HCT116 (cell line): Measurements from ENCODE around the gene SLC9A7. TPM values are rescaled to one million over a fixed set of nuclear protein-coding genes. Genes with fewer than 3 reads are reported as not detected.

Experiments
- ATAC-seq: fragments of 200-7000 bp; cut with Tn5 transposase; 2 replicates; pipeline ENCODE4 v1.9.1; 2020; ENCODE audit warnings: mild to moderate bottlenecking, moderate library complexity
- BruUV-seq: library from RNA; stranded (reverse); fragments of 400-500 nt; replicated peaks from 2 replicates; lab custom pipeline; 2021; lab: Mats Ljungman, UMichigan
- CTCF ChIA-PET: fragments of 300-600 bp; sonication (Branson Sonifier 250); formaldehyde crosslinking; loops from one replicate; lab custom pipeline; 2021; ENCODE audit warnings: antibody characterized with exemption; lab: Charles Lee
- POLR2A ChIA-PET: fragments of 300-600, 350-600 bp; sonication (Branson Sonifier 250); formaldehyde crosslinking; loops from one replicate; lab custom pipeline; 2021; ENCODE audit warnings: antibody characterized with exemption; lab: Charles Lee
- RAD21 ChIA-PET, 2 experiments: fragments of 300-600 bp; sonication (Branson Sonifier 250); formaldehyde crosslinking; loops; one replicate each; lab custom pipeline; 2023; ENCODE audit warnings: low total read pairs in 2 of 2; ENCODE audit not compliant: uncharacterized antibody in 2 of 2, unreplicated experiment in 2 of 2, low non-redundant PET in 1 of 2; lab: Charles Lee
- DNase-seq: peaks from one replicate; pipeline ENCODE4 v3.0.0-alpha.2; 2010; ENCODE audit warnings: low read depth, low spot score
- H2AFZ ChIP-seq: fragments of 200-600 bp; shearing (Covaris generic), sonication (generic); 2 replicates; pipeline ENCODE4 v1.6.1; 2017; ENCODE audit warnings: low read depth, mixed run types, mixed read lengths, antibody characterized with exemption, low read length; ENCODE audit not compliant: poor library complexity, severe bottlenecking
- H3K27ac ChIP-seq: 2 replicates; pipeline ENCODE4 v1.5.1; 2012; ENCODE audit warnings: low read depth, low read length
- H3K27me3 ChIP-seq: fragments of 200-600 bp; sonication (generic); 2 replicates; pipeline ENCODE4 v1.6.1; 2016; ENCODE audit warnings: mixed run types, low read length, mixed read lengths; ENCODE audit not compliant: insufficient read depth
- H3K36me3 ChIP-seq, 2 experiments: fragments of 200-500 bp in 1 of 2; fragments of 200-600 bp in 1 of 2; sonication (Bioruptor generic) in 1 of 2; sonication (generic) in 1 of 2; 2 replicates each; pipeline versions ENCODE4 v1.5.1 to v1.6.1; 2014 to 2016; ENCODE audit warnings: low read length in 2 of 2, inconsistent platforms in 1 of 2, mixed read lengths in 1 of 2, mixed run types in 1 of 2; ENCODE audit not compliant: insufficient read depth in 2 of 2, control insufficient read depth in 1 of 2
- H3K4me1 ChIP-seq, 2 experiments: fragments of 200-600 bp in 1 of 2; sonication (generic) in 1 of 2; 2 replicates each; pipeline versions ENCODE4 v1.5.1 to v1.6.1; 2012 to 2017; ENCODE audit warnings: low read length in 2 of 2, inconsistent platforms in 1 of 2, mild to moderate bottlenecking in 1 of 2, mixed read lengths in 1 of 2, mixed run types in 1 of 2, moderate library complexity in 1 of 2; ENCODE audit not compliant: insufficient read depth in 2 of 2, control insufficient read depth in 1 of 2
- H3K4me2 ChIP-seq: fragments of 200-600 bp; sonication (generic); 2 replicates; pipeline ENCODE4 v1.6.1; 2017; ENCODE audit warnings: mixed run types, low read length, mixed read lengths
- H3K4me3 ChIP-seq, 2 experiments: fragments of 200-600 bp in 1 of 2; sonication (generic) in 1 of 2; replicated peaks in 1 of 2; 2 replicates each; pipeline ENCODE4 v1.5.1; 2011 to 2016; ENCODE audit warnings: low read length in 2 of 2, control low read depth in 1 of 2, low read depth in 1 of 2, mild to moderate bottlenecking in 1 of 2, mixed read lengths in 1 of 2, mixed run types in 1 of 2
- H3K79me2 ChIP-seq: fragments of 200-600 bp; sonication (generic); 2 replicates; pipeline ENCODE4 v1.6.1; 2017; ENCODE audit warnings: mild to moderate bottlenecking, mixed run types, low read length, moderate library complexity, mixed read lengths; ENCODE audit not compliant: insufficient read depth
- H3K9ac ChIP-seq: fragments of 200-600 bp; sonication (generic); 2 replicates; pipeline ENCODE4 v1.6.1; 2016; ENCODE audit warnings: low read length, mixed read lengths
- H3K9me2 ChIP-seq: fragments of 200-600 bp; sonication (generic), shearing (Covaris generic); 2 replicates; pipeline ENCODE4 v1.6.1; 2017; ENCODE audit warnings: mixed run types, mild to moderate bottlenecking, moderate library complexity; ENCODE audit not compliant: insufficient read depth
- H3K9me3 ChIP-seq, 2 experiments: fragments of 200-500 bp in 1 of 2; fragments of 200-600 bp in 1 of 2; sonication (Bioruptor generic) in 1 of 2; sonication (generic) in 1 of 2; 2 replicates each; pipeline ENCODE4 v1.6.1; 2014 to 2017; ENCODE audit warnings: low read length in 2 of 2, mixed read lengths in 2 of 2, inconsistent platforms in 1 of 2, low read depth in 1 of 2, mild to moderate bottlenecking in 1 of 2, mixed run types in 1 of 2, moderate library complexity in 1 of 2; ENCODE audit not compliant: control insufficient read depth in 1 of 2, insufficient read depth in 1 of 2
- H4K20me1 ChIP-seq: fragments of 200-600 bp; sonication (generic), shearing (Covaris generic); 2 replicates; pipeline ENCODE4 v1.6.1; 2017; ENCODE audit warnings: mixed run types, mild to moderate bottlenecking, moderate library complexity; ENCODE audit not compliant: insufficient read depth
- CBX3 ChIP-seq: IDR thresholded peaks from 2 replicates; pipeline ENCODE4 v1.6.1; 2012; ENCODE audit warnings: low read depth
- EGR1 ChIP-seq: IDR thresholded peaks from 2 replicates; pipeline ENCODE4 v1.6.1; 2012; ENCODE audit warnings: low read depth
- ELF1 ChIP-seq: IDR thresholded peaks from 2 replicates; pipeline ENCODE4 v1.6.1; 2012; ENCODE audit warnings: low read depth, borderline replicate concordance
- EZH2phosphoT487 ChIP-seq: fragments of 200-600 bp; IDR thresholded peaks from 2 replicates; pipeline ENCODE4 v1.6.1; 2018; ENCODE audit warnings: antibody characterized with exemption, borderline replicate concordance
- JUND ChIP-seq: IDR thresholded peaks from 2 replicates; pipeline ENCODE4 v1.6.1; 2012
- POLR2A ChIP-seq: IDR thresholded peaks from 2 replicates; pipeline ENCODE4 v1.7.0; 2011; ENCODE audit warnings: borderline replicate concordance; ENCODE audit not compliant: insufficient read depth, insufficient read length; ENCODE audit errors: extremely low read depth
- POLR2AphosphoS5 ChIP-seq: IDR thresholded peaks from 2 replicates; pipeline ENCODE4 v1.6.1; 2011; ENCODE audit warnings: mild to moderate bottlenecking, low read depth, low read length, moderate library complexity
- SIN3A ChIP-seq: IDR thresholded peaks from 2 replicates; pipeline ENCODE4 v1.6.1; 2012; ENCODE audit warnings: low read depth
- SP1 ChIP-seq: IDR thresholded peaks from 2 replicates; pipeline ENCODE4 v1.6.1; 2012; ENCODE audit warnings: low read depth
- SRF ChIP-seq: IDR thresholded peaks from 2 replicates; pipeline ENCODE4 v1.6.1; 2012; ENCODE audit warnings: low read depth
- YY1 ChIP-seq: IDR thresholded peaks from 2 replicates; pipeline ENCODE4 v1.6.1; 2011; ENCODE audit warnings: low read length, low read depth, moderate library complexity, mild to moderate bottlenecking; ENCODE audit not compliant: insufficient replicate concordance; ENCODE audit errors: extremely low read depth
- ZNF274 ChIP-seq: fragments of 200-500 bp; sonication (Bioruptor generic); IDR thresholded peaks from 2 replicates; pipeline ENCODE4 v1.6.1; 2014; ENCODE audit warnings: mild to moderate bottlenecking, low read depth, low read length, inconsistent platforms
- intact Hi-C: fragments of 100-400 bp; cut with micrococcal nuclease; formaldehyde crosslinking; loops from 2 replicates; pipeline ENCODE4 v1.10.0; 2022
- total RNA-seq: library from RNA; stranded (reverse); gene quantifications from one replicate; pipeline ENCODE4 v1.2.1, GENCODE V29; 2021; ENCODE audit not compliant: unreplicated experiment
- TF ChIP-seq, protein P1 (sequence below): IDR thresholded peaks from 2 replicates; pipeline ENCODE4 v1.6.1; 2012
- TF ChIP-seq, protein P2 (sequence below): IDR thresholded peaks from 2 replicates; pipeline ENCODE4 v1.6.1; 2012
- TF ChIP-seq, protein P3 (sequence below), 3 experiments: fragments of 200-600 bp in 1 of 3; sonication (generic) in 1 of 3; IDR thresholded peaks in 2 of 3; conservative IDR thresholded peaks in 1 of 3; 2 replicates each; pipeline ENCODE4 v1.5.1; 2012 to 2017; ENCODE audit warnings: low read depth in 2 of 3, low read length in 2 of 3, antibody characterized with exemption in 1 of 3, borderline replicate concordance in 1 of 3, control low read depth in 1 of 3, mild to moderate bottlenecking in 1 of 3, mixed read lengths in 1 of 3, mixed run types in 1 of 3, moderate library complexity in 1 of 3; ENCODE audit not compliant: insufficient read depth in 1 of 3
- TF ChIP-seq, protein P4 (sequence below): IDR thresholded peaks from 2 replicates; pipeline ENCODE4 v1.6.1; 2011; ENCODE audit warnings: mild to moderate bottlenecking, low read length, moderate library complexity; ENCODE audit not compliant: insufficient replicate concordance; ENCODE audit errors: extremely low read depth

Gene SLC9A7
- total RNA-seq, 1 experiment from 2014 or later: 18.6 TPM

DNA sequence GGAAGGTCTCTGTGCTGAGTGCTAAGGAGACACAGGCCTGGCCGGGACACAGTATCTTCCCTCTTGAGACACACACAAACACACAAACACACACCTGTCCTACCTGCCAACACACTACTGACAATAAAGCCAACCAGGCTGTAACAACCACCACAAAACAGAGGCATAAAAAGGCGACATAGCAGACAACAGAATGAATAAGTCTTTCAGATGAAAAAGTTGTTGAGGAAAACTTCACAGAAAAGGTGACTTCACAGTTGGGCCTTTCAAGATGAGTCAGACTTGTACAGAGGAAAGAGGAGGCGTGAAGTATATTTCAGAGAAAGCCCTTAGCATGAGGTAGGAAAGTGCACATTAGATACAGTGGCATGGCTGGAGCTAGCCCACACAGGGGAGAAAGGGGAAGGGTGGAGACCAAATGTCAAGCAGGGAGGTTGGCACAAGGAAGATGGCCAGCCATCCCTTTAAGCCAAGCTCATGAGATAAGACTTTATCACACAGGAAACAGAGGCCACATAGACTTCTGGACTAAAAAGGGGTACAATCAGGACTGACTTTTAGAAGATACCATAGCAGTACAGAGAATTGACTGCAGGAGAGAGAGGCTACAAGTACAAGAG is 54.0 kb downstream of the SLC9A7 start:
- Histone ChIP-seq H3K9me2 (no peaks in the 10 kb centered on the region), H3K79me2 (0 out of 2 replicates have a peak, but pooled peaks cover 4% of the 10 kb centered on the region), H3K4me2 (peak overlapping the region; percentile 30; the same call in 1 of the 2 replicates), H3K36me3 (no peaks in the 10 kb centered on the region), H3K27ac (no peak overlapping the region), H3K9me3 (no peaks in the 10 kb centered on the region), H3K4me1 (peaks cover 0 to 24% of the 10 kb centered on the region in 2 experiments; a peak in 2 of 4 replicates), H3K27me3 (no peaks in the 10 kb centered on the region), H3K9ac (no peak overlapping the region), H4K20me1 (no peaks in the 10 kb centered on the region), H3K4me3 (no peak overlapping the region), H2AFZ (no peak overlapping the region)
- DNase-seq: no peak
- ChIA-PET POLR2A (interaction anchor here (0.7 kb wide), 1 partner anchor 115 kb away, joined by 3 read pairs; no protein-coding TSS in a partner anchor), RAD21 (no interaction called here), CTCF (no interaction called here)
- intact Hi-C loops: no loop called here
- no TSS peak for BruUV-seq
- TF ChIP-seq POLR2A: no peak
- TF ChIP-seq, protein P1, sequence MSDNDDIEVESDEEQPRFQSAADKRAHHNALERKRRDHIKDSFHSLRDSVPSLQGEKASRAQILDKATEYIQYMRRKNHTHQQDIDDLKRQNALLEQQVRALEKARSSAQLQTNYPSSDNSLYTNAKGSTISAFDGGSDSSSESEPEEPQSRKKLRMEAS: 0 out of 2 replicates have a peak, but pooled peaks have one; percentile 21
- ATAC-seq: 0 out of 2 replicates have a peak, but pooled peaks have one; percentile 30

DNA sequence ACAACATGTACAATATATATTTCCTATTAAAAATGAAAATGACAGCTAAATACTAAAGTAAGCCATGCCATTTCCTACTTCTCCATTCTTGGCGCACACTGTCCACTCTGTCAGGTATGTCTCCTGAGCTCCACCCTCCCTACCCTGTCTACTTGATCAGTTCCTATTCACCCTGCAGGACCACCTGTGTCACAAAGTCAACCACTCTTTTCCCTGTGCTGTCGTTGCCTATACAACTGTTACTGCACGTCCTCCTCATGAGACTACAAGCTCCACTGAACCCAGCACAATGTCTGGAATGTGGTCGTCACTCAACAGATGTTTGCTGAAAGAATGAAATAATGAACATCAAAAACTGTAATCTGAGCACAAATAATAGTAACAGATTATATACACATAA is 54.9 kb downstream of the SLC9A7 start:
- POLR2A ChIA-PET: no interaction called here
- BruUV-seq: no TSS peak
- ATAC-seq: no peak
- TF ChIP-seq POLR2AphosphoS5 (no peak), SP1 (no peak), ELF1 (no peak), EGR1 (no peak), YY1 (no peak), JUND (no peak), CBX3 (no peak), ZNF274 (no peak), SIN3A (no peak), EZH2phosphoT487 (no peak), SRF (no peak)
- TF ChIP-seq, protein P2, sequence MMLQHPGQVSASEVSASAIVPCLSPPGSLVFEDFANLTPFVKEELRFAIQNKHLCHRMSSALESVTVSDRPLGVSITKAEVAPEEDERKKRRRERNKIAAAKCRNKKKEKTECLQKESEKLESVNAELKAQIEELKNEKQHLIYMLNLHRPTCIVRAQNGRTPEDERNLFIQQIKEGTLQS: no peak
- TF ChIP-seq, protein P1: no peak
- TF ChIP-seq, protein P3, sequence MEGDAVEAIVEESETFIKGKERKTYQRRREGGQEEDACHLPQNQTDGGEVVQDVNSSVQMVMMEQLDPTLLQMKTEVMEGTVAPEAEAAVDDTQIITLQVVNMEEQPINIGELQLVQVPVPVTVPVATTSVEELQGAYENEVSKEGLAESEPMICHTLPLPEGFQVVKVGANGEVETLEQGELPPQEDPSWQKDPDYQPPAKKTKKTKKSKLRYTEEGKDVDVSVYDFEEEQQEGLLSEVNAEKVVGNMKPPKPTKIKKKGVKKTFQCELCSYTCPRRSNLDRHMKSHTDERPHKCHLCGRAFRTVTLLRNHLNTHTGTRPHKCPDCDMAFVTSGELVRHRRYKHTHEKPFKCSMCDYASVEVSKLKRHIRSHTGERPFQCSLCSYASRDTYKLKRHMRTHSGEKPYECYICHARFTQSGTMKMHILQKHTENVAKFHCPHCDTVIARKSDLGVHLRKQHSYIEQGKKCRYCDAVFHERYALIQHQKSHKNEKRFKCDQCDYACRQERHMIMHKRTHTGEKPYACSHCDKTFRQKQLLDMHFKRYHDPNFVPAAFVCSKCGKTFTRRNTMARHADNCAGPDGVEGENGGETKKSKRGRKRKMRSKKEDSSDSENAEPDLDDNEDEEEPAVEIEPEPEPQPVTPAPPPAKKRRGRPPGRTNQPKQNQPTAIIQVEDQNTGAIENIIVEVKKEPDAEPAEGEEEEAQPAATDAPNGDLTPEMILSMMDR (IDR thresholded peaks at IDR 0.05 in 2 of 3, conservative IDR thresholded peaks at IDR 0.05 in 1 of 3; ENCODE audit: borderline replicate concordance in 1 of 3, insufficient read depth in 1 of 3, low read depth in 2 of 3, low read length in 2 of 3): no peak
- TF ChIP-seq, protein P4, sequence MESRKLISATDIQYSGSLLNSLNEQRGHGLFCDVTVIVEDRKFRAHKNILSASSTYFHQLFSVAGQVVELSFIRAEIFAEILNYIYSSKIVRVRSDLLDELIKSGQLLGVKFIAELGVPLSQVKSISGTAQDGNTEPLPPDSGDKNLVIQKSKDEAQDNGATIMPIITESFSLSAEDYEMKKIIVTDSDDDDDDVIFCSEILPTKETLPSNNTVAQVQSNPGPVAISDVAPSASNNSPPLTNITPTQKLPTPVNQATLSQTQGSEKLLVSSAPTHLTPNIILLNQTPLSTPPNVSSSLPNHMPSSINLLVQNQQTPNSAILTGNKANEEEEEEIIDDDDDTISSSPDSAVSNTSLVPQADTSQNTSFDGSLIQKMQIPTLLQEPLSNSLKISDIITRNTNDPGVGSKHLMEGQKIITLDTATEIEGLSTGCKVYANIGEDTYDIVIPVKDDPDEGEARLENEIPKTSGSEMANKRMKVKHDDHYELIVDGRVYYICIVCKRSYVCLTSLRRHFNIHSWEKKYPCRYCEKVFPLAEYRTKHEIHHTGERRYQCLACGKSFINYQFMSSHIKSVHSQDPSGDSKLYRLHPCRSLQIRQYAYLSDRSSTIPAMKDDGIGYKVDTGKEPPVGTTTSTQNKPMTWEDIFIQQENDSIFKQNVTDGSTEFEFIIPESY: no peak

More for the DNA sequence above, 54.9 kb downstream of the SLC9A7 start:
- Histone ChIP-seq H3K79me2 (no peaks in the 10 kb centered on the region), H4K20me1 (no peaks in the 10 kb centered on the region), H2AFZ (no peak overlapping the region), H3K4me2 (no peak overlapping the region), H3K36me3 (no peaks in the 10 kb centered on the region), H3K27ac (no peak overlapping the region), H3K27me3 (no peaks in the 10 kb centered on the region), H3K4me3 (no peak overlapping the region), H3K4me1 (peaks cover 0 to 24% of the 10 kb centered on the region in 2 experiments; a peak in 2 of 4 replicates), H3K9me3 (no peaks in the 10 kb centered on the region), H3K9me2 (no peaks in the 10 kb centered on the region), H3K9ac (no peak overlapping the region)
- ChIA-PET RAD21 (no interaction called here), CTCF (no interaction called here)
- DNase-seq: no peak
- intact Hi-C loops: no loop called here
